Bladder microvascular endothelial cell (primary cell): ENCODE measurements around the gene FBN3. TPM values are rescaled to one million over a fixed set of nuclear protein-coding genes. Genes with fewer than 3 reads are reported as not detected.

Source experiments
- total RNA-seq: library from RNA; depleted of rRNA; stranded (reverse); fragments of >200 nt; gene quantifications from 2 replicates; pipeline ENCODE4 v1.2.3, GENCODE V29; 2014

Gene FBN3
- total RNA-seq = under 0.01 TPM in 2 replicates

GRCh38 chr19:8149261-8150094 lies at the start of gene FBN3:
FBN3 (minus strand) TSS chr19:8149592; CDS start chr19:8147480, 2,112 bp downstream.

GRCh38 chr19:8052464-8052859 lies 96.9 kb downstream of the FBN3 start, which contains the start of gene CCL25:
CCL25 (plus strand) TSS chr19:8052760; CDS start chr19:8053050, 290 bp downstream.

Other genes starting within 250 kb of the FBN3 start
- gene MAP2K7, start 245.7 kb downstream of the FBN3 start, total RNA-seq = 8.1 and 12.8 TPM in 2 replicates
- 0.38 TPM in 1 of 2 replicates, not detected in the other for gene TGFBR3L, start 234.8 kb downstream of the FBN3 start, total RNA-seq
- gene SNAPC2, start 229.3 kb downstream of the FBN3 start, total RNA-seq = 8.4 and 13.0 TPM in 2 replicates
- gene CTXN1, start 223.5 kb downstream of the FBN3 start, total RNA-seq = 2.3 and 4.4 TPM in 2 replicates
- 36.1 and 48.9 TPM in 2 replicates for gene TIMM44, start 205.9 kb downstream of the FBN3 start, total RNA-seq
- 15.5 and 81.9 TPM in 2 replicates for gene ELAVL1, start 144.0 kb downstream of the FBN3 start, total RNA-seq
- not detected in 2 replicates for gene CCL25, start 96.8 kb downstream of the FBN3 start, total RNA-seq
- 5.2 and 17.4 TPM in 2 replicates for gene CERS4, start 59.8 kb upstream of the FBN3 start, total RNA-seq
- gene CD320, start 158.8 kb upstream of the FBN3 start, total RNA-seq = 27.9 and 28.0 TPM in 2 replicates
- gene NDUFA7, start 171.8 kb upstream of the FBN3 start, total RNA-seq = 15.7 and 28.7 TPM in 2 replicates
- gene RPS28, start 171.9 kb upstream of the FBN3 start, total RNA-seq = 425 and 726 TPM in 2 replicates
- gene KANK3, start 193.7 kb upstream of the FBN3 start, total RNA-seq = 41.8 and 97.5 TPM in 2 replicates
- gene ANGPTL4, start 214.6 kb upstream of the FBN3 start, total RNA-seq = 3.6 and 26.3 TPM in 2 replicates
- 55.7 and 181 TPM in 2 replicates for gene RAB11B, start 240.8 kb upstream of the FBN3 start, total RNA-seq